ENCODE results near the gene KCNE1.
"Not testable (repeated sequence)": the region's sequence is repeated elsewhere in the genome, so short reads cannot be mapped to it uniquely, and the experiment has no call there.

KCNE1 gene

DNA sequence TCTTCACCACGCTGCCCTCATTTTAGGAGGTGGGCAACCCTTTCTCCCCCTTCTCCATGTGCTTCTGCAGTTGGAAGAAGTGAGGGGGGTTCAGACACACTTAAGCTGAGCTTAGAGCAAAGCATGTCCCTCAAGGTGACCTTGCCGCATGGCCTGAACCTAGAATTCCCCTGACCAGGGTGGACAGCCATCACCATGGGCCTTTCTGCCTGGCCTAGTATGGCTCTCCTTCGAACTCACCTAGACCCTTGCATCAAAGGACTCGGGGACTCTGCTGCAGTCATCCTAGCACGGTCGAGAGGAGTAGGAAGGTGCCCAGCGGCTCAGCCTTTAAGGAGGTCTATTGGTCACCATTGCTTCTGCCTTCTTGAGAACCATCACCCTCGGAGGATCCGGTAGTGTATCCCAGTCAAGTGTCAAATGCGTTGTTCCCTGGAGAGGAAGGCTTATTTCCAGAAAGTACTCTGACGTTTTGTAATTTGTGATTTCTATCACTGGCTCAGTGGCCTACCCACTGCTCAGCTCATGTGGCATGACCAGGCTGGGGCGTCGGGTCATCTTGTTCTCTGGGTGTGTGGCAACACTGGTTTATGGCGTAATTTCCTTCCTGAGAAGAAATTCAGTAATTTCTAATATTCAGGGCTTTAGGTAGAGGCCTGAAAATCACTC lies at the start of gene KCNE1:
TSS of gene KCNE1 (minus strand) at position 424 of the 669 bp plus-strand sequence. CDS start 62,576 bp downstream, outside the sequence.
- no peak for FAIRE-seq

DNA sequence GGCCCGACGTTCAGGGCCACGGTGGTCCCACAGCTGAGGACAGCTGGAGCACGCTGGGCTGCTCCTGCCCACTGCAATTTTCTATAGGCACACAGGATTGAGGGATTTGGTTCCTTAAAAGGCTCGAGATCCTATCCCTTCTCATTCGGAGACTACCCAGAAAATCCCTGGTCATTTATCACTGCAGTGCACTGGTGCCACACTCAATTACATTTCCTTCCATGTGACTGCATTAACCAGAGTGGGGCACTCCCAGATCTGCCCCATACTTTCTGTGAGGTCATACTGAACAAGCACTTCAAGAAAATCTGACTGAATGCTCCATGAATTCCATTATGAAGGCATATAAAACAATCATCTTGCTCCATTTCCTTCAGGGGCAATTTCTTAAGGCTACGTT lies 49.8 kb upstream of the KCNE1 start:
- no peak for FAIRE-seq

DNA sequence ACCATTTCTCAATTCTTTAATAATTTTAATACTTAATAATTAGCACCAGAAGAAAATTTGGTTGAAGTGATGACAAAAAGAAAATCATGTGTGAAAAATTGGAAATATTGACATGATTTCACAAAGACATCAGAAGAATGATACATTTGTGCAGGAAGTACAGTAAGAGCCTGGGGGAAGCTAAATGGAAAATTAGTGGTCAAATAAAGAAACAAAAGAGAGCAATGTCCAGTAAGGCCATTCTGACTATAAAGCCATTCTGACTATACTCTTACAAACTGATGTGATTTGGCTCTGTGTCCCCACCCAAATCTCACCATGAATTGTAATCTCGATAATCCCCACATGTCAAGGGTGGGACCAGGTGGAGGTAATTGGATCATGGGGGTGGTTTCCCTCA lies 48.6 kb upstream of the KCNE1 start:
- peak; percentile 69 for FAIRE-seq

DNA sequence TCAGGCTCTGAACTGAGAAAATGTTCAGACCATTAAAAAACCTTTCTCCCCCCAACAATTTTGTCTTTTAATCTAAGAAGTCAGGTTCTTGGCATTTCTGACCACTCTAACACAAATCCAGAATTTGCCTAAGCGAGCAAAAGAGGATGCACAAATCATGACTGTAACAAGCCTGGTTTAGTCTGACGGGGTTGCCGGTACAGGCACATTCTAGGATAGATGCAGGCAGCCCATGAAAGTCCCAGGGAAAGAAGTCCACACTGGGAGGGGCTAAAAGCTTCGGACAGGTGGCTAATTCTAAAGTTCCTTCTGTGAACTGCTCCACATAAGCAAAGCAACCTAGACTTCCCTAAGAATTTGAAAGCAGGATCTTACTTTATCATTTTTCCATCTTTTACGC lies 48.0 kb upstream of the KCNE1 start:
- no peak for FAIRE-seq

DNA sequence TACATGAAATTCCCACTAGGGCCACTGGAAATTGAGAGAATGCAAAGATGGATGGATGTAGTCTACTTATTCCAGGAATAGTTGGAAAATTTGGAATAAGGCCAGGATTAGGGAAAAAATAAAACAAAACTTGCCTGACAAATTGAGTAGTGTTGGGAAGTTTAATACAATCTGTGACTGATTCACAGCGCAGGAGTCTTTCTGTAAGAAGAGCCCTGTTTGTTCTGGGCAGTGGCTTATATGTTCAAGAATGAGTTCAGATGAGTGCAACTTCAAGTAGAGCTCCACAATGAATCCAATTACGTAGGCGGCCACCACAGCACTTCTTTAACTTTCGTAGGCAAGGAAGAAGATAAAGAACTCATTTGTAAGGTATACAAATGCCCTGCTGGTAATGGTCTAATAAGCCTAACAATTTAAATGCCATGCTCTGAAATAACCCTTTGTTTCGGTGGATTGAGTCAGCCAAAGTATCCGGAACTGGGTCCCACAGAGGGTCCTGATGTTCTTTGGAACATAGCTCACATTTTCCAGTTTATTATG lies 47.1 kb upstream of the KCNE1 start:
- peak; percentile 97 for FAIRE-seq

DNA sequence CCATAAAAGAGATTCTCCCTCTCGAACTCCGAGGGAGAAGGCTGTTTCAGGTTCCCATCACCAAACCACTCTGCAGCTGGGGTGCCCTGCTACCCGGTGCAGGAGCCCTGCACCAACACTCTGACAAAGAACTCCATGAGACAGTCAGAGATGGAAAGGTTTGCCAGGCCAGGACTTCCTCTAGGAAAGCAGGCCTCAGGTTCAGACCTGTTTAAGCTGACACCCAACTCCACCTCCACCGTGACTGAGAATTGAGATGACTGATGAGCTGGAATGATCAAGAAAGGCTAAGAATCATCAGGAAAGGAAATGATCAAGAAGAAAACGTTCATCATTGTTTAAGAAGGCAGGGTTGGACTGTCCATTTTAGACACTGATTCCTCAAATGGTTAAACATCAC lies 46.2 kb upstream of the KCNE1 start:
- no peak for FAIRE-seq

DNA sequence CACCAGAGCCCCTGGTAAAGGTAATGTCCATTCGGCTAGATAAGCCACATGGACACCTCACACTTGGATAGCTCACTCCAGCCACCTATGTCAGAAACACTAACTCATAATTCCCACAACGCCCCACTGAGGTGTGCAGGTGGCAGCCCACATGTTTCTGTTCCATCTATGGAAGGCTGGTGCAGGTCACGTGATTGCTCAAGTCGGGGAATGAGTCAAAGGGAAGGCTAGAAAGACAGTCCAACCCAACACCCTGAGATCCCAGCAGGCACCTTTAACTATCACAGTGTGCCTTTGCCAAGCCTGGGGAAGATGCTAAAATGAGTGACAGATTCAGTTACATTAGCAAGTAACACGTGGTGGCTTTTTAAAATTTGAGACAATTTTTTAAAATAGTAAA lies 45.3 kb upstream of the KCNE1 start:
- no peak for FAIRE-seq

DNA sequence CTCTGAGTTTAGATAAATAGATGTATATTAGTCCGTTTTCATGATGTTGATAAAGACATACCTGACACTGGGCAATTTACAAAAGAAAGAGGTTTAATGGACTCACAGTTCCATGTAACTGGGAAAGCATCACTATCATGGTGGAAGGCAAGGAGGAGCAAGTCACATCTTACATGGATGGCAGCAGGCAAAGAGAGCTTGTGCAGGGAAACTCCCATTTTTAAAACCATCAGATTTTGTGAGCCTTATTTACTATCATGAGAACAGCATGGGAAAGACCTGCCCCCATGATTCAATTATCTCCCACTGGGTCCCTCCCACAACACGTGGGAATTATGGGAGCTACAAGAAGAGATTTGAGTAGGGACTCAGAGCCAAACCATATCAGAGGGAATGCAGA lies 42.7 kb upstream of the KCNE1 start:
- not testable (repeated sequence) for FAIRE-seq

DNA sequence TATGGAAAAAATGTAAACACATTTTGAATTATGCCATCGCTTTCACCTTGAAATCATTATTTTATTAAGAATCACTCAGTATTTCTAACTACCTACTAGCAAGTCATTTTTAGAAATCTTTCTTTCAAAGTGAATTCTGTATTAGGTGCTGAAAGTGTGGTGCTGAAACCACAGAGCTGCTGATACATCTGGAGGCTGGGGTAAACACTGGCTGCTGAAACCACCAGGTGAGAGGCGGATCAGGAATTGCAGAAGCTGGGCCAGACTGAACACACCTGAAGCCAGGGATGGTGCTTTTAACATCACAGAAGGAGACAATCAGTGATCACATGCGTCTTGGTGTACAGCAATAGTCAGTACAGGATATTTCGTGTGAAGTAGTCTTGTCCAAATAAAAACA lies 42.2 kb upstream of the KCNE1 start:
- no peak for FAIRE-seq

DNA sequence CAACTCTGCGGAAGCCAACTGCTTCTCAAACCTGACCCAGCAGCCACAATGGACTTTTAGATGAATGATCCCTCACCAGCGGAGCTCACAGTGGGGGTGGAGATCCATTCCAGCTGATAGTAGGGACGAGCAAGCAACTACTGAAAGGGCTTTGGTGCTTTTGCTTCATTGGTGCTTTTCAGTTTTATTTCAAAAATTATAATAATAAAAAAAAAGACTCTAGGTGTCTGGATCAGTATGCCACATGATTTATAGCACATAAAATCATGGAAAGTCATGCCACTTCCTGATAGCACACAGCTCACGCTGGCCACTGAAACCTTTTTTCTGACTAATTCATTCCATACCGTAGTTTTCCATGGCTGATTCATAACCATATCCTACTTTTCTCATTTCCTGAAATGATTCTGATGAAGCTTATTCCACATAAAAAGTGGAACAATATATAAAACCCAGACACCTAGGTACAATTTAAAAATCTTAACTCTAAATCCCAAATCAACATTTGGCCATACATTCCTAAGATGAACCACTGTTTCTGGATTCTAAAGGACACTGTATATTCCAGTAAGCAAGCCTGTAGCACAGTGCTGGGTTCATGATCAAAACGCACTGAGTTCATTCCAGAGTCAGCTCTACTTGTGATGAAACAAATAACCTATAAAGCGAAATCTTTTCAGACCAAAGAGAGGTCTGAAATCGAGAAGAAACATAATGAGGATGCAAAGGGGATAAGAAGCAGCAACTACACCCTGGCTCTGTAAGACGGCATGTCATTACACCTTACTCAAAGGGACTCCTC lies 41.3 kb upstream of the KCNE1 start:
- peak; percentile 80 for FAIRE-seq

DNA sequence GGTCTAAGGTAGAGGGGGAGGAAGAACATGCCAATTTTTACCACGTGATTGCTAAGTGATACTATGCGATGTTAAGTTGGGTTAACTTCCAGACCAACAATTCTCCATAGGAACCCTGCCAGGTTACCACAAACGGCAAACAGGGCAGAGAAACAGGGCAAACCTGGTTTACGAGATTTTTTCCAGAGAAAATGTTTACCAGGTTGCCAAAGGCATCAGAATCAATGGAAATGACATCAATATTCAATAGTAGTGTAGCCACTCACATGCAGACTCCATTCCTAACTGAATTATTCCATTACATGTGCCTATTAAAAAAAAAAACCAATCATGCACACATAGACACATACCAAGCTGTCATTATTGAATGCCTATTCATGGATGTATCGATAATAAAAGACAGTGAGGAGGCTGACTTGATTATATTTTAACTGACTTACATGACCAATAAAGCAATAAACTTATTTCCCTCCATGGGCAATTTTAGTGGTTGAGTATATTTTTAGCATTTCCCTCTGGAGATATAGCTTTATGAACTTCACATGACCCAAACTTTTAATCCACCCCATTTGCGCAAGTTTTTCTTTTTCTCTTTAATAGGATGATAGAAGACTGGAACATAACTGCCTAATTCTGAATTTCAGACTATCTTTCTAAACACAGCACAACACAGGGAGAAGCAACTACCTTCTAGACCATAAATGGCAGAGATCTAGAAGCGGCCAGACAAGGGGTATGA lies 40.5 kb upstream of the KCNE1 start:
- FAIRE-seq, result no peak

DNA sequence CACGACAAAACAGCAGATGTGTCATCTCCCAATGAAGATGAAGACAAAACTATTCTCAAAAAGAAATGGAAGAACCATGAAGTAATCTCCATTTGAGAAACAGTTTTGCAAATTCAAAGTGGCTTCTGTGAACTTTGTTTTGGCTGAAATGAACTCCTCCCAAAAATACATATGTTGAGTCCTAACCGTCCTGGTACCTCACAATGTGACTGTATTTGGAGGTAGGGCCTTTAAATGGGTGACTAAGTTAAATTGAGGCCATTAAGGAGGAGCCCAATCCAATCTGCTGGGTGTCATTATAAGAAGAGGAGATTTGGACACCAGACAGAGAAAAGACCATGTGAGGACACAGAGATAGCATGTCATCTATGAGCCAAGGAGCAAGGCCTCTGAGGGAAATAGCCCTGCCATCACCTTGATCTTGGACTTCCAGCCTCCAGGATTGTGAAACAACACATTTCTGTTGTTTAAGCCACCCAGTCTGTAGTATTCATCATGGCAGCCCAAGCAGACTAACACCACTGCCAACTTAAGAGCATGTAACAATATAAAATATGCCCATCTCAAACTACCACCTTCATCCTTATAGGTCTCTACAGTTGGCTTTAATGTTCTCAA lies 38.3 kb upstream of the KCNE1 start:
- no peak for FAIRE-seq

DNA sequence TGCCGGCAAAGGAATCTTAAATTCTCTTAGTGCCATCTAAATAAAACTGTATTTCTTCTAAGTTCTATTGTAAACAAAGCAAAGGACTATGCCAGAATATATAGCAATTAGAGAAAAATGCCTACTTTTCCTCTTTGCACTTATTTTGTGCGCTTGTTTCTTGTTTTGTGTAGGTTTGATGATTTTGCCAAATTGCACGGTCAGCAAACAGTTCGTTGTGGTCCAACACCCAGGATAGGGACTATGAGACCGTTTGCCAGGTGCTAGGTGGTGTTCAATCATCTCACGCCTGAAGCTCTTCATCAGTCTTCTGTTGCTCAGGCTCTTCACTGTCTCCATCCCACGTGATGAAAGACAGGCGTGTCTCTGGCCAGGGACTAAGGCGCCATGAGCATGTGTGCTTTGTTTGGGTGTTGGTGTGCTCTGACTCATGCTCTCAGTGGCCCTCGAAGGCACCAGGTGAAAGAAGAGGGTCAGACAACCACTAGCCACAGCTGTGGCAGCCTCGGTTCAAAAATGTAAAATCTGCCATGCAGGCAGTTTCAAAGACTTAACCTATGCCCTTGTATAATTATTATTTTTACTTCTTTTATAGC lies 36.9 kb upstream of the KCNE1 start:
- no peak for FAIRE-seq

DNA sequence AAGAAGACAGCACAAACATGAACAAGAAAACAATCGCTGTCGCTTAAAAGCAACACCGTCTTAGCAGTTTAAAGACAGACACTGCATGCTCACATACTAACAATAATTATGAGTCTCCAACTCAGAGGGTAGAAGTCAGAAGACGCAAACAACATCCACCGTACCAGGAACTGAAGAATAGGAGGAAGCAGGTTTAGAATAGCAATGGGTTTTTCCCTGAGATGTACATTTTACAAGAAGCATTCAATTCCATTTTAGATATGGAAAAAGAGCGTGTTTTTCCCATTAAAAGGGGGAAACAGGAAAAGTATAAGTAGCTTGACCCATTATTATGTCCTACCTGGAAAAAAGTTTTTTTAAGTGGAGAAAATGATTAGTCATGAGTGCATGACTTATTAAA lies 34.5 kb upstream of the KCNE1 start:
- no peak for FAIRE-seq

DNA sequence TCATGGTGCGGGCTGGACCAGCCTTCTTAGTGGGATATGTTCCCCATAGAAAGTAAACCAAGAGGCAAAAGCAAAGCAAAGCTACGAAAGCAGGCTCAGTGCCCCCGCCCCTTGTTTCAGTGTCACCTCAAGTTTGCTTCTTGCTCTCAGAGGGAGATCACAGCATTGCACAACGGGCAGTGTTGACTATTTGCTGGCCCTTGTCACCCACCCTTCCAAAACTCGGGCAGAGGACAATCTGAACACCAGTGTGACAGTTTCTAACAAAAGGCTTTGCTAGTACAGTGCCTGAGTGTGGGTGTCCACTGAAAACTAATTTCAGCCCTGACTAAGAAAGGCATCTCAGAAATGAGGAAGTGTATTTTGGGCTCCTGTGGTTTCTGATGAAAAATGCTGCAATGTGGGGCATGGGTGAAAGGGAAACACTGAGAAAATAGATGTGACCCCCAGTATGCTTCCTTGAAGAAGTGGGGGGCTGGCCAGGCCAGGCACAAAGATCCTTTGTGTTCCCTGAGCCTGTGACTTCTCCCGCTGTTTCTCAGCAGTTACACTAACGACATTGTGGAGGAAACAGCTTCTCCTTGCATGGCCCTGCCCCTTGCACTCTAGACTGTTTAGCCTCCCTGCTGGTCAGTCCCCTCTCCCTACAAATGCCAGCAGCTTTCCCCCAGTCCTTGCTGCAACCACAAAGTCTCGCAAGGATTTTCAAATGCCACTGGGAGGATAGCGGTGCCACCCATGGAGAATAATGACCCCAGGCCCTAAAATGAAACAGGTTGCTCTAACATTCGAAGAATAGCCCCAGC lies 33.3 kb upstream of the KCNE1 start:
- FAIRE-seq, result peak; percentile 95

DNA sequence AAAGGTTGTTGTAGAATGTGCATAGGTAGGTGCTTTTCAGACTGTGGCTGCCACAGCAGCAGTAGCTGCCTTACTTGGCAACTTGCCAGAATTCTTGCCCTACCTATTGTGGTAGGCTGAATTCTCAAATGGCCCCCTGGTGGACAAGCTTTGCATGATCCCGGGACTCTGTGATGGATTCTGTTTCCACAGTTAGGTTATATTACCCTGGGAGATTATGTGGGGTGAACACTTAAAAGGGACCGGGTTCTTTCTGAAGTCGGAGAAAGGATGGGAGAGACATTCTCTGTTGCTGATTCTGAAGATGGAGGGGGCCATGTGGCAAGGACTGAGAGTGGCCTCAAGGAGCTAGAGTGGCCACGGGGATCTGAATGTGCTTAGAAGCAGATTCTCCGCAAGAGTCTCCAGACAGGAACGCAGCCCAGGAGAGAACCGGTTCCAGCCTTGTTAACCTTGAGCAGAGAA lies 32.1 kb upstream of the KCNE1 start:
- FAIRE-seq, result no peak

DNA sequence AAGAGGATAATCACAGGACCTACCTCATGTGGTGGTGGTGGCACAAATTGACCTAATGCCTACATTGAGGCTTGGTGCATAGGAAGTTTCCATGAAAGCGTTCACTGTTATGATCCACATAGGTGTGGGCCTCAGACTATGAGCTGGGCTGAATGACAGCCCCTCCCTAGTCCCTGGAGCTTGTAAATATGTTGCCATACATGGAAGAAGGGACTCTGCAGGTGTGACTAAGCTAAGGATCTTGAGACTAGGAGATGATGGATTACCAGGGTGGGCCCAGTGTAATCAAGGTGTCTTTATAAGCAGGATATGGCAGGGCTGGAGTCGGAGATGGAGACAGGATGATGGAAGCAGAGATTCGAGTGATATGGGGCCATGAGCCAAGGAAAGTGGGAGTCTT lies 31.0 kb upstream of the KCNE1 start:
- FAIRE-seq, result no peak

DNA sequence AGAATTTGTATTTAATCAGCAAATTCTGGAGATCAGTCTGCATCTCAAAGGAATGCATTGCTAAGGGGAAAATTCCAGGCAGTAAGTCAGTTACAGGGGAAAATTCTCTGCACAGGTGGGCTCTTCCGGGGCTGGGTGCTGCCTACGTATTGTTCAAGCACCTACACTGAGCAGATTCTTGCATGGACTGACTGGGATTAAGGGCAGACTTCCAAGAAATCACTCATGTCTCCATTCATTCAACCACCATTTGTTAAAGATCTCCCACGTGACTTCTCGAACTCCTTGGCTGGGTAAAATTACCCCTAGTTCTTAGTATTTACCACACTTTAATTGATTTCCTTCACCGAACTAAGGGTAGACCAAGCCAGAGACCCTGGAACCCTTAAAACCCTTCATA lies 28.2 kb upstream of the KCNE1 start:
- no peak for FAIRE-seq

DNA sequence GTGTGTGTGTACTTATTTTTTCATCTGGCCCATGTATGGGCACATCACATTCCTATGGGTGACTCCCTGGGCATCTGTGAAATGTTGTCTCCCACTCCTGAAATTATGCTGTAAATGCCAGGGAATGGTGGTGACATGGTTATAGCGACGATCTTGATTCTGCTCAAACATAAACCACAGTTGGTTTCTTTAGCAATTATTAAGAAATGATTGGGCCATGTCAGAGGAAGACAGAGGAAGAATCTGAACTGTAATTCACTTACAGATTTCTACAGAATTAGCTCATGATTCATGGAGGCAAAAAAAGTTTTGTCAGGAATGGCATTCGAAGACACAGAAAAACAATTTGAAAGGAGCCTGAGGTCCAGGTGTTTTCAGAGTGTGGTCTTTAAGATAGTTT lies 25.8 kb upstream of the KCNE1 start:
- FAIRE-seq, result no peak

DNA sequence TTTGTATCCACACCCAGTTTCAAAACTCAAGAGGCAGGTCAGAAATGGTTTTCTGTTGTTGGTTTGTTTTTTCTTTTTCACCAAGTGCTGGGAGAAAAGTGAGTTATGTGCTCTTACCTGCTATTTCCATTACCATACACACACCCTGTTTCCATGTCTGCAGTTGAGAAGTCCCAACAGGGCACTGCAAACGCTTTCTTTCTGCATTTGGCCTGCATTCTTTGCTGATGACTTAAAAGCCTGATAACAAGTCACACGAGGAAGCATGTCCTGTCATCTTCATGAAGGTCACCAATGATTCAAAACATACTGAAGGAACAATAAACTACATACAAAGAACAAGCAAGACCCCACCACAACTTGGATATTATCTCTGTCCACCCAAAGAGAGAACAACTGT lies 24.8 kb upstream of the KCNE1 start:
- FAIRE-seq, result no peak

DNA sequence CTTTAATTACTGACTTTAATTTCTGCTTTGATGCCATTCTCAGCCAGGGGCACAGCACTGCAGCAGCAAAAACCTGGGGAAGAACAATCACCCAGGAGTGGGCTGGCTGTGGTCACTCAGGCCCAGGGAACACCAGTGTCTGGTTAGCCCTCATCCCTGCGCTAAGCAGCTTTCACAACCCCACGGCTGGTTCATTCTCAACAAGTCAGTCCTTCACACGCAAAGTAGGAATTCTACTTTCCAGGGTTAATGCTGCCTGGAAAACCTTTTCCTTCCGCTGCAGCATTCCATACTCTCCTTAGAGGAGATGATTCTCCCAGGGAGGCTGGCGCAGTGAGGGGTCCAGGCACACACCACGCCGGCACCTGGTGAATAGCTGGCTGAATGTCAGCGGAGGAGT lies 24.3 kb upstream of the KCNE1 start:
- FAIRE-seq, result no peak

DNA sequence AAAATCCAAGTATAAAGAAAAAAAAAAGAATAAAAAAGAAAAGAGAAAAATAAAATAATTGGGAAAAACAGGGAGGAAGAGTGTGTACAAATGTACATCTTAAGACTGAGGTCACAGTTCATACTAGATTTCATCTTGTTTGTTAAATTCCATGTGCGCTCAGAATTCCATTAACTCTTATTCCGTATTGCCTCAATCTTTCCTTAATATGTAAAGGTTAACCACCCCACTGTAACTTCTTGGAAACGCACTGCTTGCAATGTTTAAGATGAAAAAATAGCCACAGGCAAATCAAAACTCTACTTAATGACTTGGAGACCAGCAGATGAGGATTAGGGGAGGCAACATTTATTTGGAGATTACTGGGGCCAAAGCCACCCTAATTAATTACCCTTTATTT lies 23.9 kb upstream of the KCNE1 start:
- FAIRE-seq, result peak; percentile 47
